ENCODE data around the gene ADAMTS15. TPM values are rescaled to one million over a fixed set of nuclear protein-coding genes. Genes with fewer than 3 reads are reported as not detected.

The ADAMTS15 gene
- total RNA-seq, 2 experiments from 2014 or later, result not detected

- ChIA-PET POLR2A (no interaction called here), CTCF (no interaction called here)
- no peak for TF ChIP-seq CTCF (IDR thresholded peaks at IDR 0.05)
- Mint-ChIP-seq H3K36me3 (ENCODE audit: low read depth) (no peaks in the 10 kb centered on the region), H3K4me3 (no peak overlapping the region), H3K27me3 (peaks cover 18% of the 10 kb centered on the region), H3K27ac (no peak overlapping the region), H3K4me1 (ENCODE audit: low read depth) (peaks cover 5% of the 10 kb centered on the region), H3K9me3 (no peaks in the 10 kb centered on the region)
- ATAC-seq, result no peak
- intact Hi-C loops (cut with micrococcal nuclease), result no loop called here
- DNase-seq, result no peak
Observed at GRCh38 chr11:130403271-130403804, 45.1 kb upstream of the ADAMTS15 start.

DNA sequence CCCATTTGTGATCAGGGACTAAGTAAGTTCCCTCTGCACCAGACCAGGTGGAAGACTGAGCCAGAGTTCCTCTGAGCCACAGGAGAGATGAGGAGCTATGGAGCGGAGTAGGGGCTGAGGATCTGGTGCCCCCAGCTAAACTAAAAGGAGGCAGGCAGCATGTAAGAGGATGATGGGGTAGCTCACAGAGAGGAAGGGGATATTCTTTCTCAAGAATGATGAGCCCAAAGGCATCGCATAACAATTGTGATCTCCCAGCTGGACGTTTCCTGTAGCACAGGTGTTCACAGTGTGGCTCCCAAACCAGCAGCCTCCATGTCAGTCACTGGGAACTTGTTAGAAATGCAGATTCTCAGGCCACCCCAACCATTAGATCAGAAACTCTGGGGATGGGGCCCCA, 44.5 kb upstream of the ADAMTS15 start:
- CTCF ChIA-PET, result no interaction called here
- Mint-ChIP-seq H3K36me3 (ENCODE audit: low read depth) (no peaks in the 10 kb centered on the region), H3K27me3 (peaks cover 18% of the 10 kb centered on the region), H3K4me1 (ENCODE audit: low read depth) (peaks cover 5% of the 10 kb centered on the region), H3K4me3 (no peak overlapping the region), H3K9me3 (no peaks in the 10 kb centered on the region), H3K27ac (no peak overlapping the region)
- intact Hi-C loops (cut with micrococcal nuclease), result no loop called here
- TF ChIP-seq CTCF (IDR thresholded peaks at IDR 0.05), result no peak
- POLR2A ChIA-PET, result no interaction called here
- DNase-seq (no peak), ATAC-seq (no peak)

- TF ChIP-seq CTCF (IDR thresholded peaks at IDR 0.05), result no peak
- DNase-seq, result no peak
- Mint-ChIP-seq H3K4me1 (ENCODE audit: low read depth) (peaks cover 5% of the 10 kb centered on the region), H3K9me3 (no peaks in the 10 kb centered on the region), H3K4me3 (no peak overlapping the region), H3K27ac (no peak overlapping the region), H3K36me3 (ENCODE audit: low read depth) (no peaks in the 10 kb centered on the region), H3K27me3 (peaks cover 18% of the 10 kb centered on the region)
- ChIA-PET POLR2A (no interaction called here), CTCF (no interaction called here)
- no peak for ATAC-seq
- intact Hi-C loops (cut with micrococcal nuclease), result no loop called here
Observed at GRCh38 chr11:130404727-130405126, 43.7 kb upstream of the ADAMTS15 start.

DNA sequence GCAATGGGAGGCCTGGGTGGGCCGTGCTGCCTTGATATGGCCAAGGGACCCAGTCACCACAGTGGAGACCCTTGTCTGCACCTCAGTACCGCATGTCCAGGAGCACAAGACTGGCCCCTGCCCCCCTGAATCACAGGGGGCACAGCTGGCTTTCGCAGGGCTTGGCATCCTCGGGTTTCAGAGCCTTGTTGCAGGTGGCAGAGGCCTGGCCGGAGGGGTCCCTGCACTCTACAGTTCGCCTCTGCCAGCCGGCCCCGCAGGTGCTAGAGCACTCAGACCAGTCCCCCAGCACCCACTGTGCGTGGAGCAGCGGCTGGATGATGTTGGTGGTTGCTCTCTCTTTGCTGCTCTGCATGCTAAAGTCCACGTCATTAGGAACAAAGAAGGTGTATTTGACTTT, 43.0 kb upstream of the ADAMTS15 start:
- peaks cover 4% of the 10 kb centered on the region for H3K4me1 Mint-ChIP-seq (ENCODE audit: low read depth)
- TF ChIP-seq CTCF (IDR thresholded peaks at IDR 0.05), result no peak
- H3K27ac Mint-ChIP-seq, result no peak overlapping the region
- H3K9me3 Mint-ChIP-seq, result no peaks in the 10 kb centered on the region
- intact Hi-C loops (cut with micrococcal nuclease), result no loop called here
- no peak overlapping the region for H3K4me3 Mint-ChIP-seq
- ChIA-PET POLR2A (no interaction called here), CTCF (interaction anchor here (1.3 kb wide), 1 partner anchor 457 kb away, joined by 3 read pairs; no protein-coding TSS in a partner anchor)
- DNase-seq, result no peak
- ATAC-seq, result no peak
- no peaks in the 10 kb centered on the region for H3K36me3 Mint-ChIP-seq (ENCODE audit: low read depth)
- H3K27me3 Mint-ChIP-seq, result peaks cover 11% of the 10 kb centered on the region

DNA sequence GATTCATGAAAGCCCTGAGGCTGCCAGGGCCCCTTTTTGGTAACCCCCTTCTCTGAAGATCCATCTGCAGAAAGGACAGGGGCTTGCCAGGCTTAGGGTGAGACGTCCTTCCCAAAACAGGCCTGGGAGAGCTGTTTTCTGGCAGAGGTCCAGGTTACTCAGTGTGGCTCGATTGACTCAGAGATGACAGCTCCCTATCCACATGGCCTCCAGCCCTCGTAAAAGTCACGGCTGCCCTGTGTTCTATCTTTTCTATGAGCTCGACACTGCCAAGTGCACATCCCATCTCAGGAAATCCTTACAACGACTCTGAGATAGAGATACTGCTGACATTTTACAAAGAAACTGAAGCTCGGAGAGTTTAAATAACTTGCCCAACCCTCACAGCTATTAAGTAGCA, 40.5 kb upstream of the ADAMTS15 start:
- no peak for DNase-seq
- intact Hi-C loops (cut with micrococcal nuclease), result no loop called here
- Mint-ChIP-seq H3K4me1 (ENCODE audit: low read depth) (no peaks in the 10 kb centered on the region), H3K36me3 (ENCODE audit: low read depth) (no peaks in the 10 kb centered on the region), H3K27me3 (no peaks in the 10 kb centered on the region), H3K9me3 (no peaks in the 10 kb centered on the region), H3K4me3 (no peak overlapping the region), H3K27ac (no peak overlapping the region)
- TF ChIP-seq CTCF (IDR thresholded peaks at IDR 0.05), result no peak
- POLR2A ChIA-PET, result no interaction called here
- ATAC-seq, result no peak
- CTCF ChIA-PET, result interaction anchor here (1.2 kb wide), 1 partner anchor 22 kb away, joined by 4 read pairs; no protein-coding TSS in a partner anchor
